GM18909 (cell line): ENCODE measurements around the gene SYT2.

Experiments
- ATAC-seq: cut with Tn5 transposase; IDR thresholded peaks from one replicate; pipeline ENCODE4 v1.9.1; 2021; ENCODE audit warnings: mild to moderate bottlenecking; ENCODE audit not compliant: unreplicated experiment, poor library complexity

SYT2 gene

DNA sequence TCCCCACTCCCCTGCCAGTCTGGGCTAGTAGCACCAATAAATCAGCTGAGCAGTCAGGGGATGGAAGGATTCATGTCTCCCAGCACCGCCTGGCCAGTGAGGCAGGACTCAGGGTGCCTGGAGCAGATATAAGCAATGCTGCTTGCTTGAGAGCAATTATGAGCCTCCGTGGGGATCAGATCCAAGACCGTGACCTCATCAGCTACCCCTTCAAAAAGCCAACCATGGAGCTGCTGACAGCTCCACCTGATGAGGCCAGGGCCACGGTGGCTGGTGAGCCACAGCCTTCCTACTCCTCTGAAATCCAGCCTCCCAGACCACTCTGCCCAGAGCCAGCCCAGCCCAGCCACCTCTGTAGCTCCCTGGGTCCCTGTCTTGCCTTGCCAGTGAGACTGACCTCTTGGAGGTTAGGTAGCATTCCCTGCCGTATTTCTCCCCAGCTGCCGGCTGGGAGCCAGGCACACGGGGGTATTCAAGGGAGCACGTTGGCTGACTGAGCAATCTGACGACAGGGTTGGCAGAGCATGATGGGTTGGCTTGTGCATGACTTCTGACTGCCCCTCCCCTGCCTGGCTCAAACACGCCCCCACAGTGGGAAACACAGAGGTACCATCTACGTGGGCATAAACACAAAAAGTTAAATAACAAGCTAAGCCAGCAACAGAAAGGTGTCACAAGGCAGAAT, 28.4 kb downstream of the SYT2 start:
- ATAC-seq, result no peak

DNA sequence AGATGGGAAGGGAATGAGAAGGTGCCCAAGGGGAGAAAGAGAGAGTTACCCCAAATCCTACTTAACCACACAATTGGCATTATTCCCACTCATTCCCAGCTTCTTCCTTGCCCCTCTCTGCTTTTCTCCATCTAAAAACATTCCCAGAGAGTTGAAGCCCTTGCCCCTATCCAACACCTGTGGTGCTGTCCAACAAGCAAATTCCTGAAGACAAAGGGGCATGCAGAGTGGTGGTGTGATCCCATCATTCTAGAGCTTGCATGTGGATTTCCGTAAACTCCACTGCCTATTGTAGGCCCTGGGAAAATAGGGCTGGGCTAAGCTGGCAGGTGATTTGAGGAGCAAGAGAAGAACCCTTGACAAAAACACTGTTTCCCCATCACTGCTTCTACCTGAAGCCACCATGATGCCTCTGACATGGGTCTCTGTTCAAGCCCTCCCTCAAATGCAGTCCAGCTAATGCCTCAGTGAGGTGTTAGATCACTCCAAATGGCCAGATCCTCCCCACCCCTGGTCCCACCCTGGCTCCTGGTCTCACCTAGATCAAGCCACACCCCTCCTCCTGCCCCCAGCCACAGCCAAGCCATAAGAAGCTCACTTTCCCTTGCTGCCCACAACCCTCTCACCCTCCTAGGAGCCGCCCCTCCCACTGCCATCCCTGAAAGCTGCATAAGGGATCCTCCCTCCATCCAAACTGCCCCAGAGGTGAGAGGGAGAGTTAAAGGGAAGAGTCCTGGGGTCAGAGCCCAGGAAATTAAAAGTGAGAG, 29.5 kb downstream of the SYT2 start:
- ATAC-seq, result no peak

GRCh38 chr1:202679406-202680177, 30.7 kb downstream of the SYT2 start:
- ATAC-seq, result no peak

- no peak for ATAC-seq
Measured at GRCh38 chr1:202677433-202677832, 32.8 kb downstream of the SYT2 start.

- no peak for ATAC-seq
Measured at GRCh38 chr1:202673531-202673930, 36.7 kb downstream of the SYT2 start.

GRCh38 chr1:202671399-202671798, 38.9 kb downstream of the SYT2 start:
- ATAC-seq, result no peak

DNA sequence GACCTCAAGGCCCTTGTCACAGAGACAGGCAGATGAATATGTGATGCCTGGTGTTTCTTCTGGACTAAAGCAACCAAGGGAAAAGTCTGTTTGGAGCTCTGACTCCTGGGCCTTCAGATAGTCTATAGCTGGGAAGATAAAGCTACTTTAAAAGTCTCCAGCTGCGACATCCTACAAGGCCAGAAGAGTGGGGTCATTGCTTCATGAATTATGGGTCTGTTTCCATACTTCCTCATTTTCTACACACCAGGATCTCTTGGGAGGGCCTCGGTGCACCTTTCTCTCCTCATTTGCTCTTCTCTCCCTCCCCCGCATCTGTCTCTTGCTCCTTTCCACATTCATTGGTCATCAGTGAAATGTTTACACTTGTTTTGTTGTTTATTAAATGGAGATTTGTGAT, 44.8 kb downstream of the SYT2 start:
- no peak for ATAC-seq

DNA sequence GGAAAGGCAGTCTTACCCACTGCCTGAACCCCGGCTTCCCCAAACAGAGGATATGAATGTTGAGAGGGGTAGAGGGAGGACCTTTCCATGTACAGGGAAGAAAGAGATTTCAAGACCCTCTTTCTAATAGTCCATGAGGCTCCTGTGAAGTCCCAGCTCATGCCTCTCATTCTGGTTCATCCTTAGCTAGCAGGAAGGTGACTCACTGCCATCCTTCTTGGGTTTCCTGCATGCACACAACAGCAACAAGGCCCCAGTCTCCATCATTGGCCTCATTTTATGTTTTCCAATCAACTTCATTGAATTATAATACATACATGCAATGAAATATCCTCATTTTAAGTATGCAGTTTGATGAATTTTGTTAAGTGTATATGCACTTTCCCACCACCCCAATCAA, 46.2 kb downstream of the SYT2 start:
- no peak for ATAC-seq

GRCh38 chr1:202663131-202663530, 47.1 kb downstream of the SYT2 start:
- no peak for ATAC-seq

DNA sequence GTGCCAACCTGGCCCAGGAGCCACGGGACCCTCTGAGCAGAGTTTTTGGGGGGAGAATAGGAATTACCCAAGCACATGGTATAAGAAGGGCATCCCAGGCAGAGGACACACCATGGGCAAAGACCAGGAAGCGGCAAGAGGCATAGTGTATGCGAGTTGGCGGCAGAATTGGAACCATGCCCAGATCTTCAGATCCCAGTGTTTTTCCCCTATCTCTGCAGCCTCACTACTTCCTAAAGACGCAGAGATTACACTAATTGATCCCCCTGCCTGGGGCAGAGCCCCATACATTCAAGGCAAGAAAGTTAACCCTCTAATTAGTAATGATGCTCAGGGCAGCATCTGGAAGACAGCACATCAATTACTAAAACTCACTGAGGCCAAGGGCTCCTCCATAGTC, 48.2 kb downstream of the SYT2 start:
- ATAC-seq, result no peak

DNA sequence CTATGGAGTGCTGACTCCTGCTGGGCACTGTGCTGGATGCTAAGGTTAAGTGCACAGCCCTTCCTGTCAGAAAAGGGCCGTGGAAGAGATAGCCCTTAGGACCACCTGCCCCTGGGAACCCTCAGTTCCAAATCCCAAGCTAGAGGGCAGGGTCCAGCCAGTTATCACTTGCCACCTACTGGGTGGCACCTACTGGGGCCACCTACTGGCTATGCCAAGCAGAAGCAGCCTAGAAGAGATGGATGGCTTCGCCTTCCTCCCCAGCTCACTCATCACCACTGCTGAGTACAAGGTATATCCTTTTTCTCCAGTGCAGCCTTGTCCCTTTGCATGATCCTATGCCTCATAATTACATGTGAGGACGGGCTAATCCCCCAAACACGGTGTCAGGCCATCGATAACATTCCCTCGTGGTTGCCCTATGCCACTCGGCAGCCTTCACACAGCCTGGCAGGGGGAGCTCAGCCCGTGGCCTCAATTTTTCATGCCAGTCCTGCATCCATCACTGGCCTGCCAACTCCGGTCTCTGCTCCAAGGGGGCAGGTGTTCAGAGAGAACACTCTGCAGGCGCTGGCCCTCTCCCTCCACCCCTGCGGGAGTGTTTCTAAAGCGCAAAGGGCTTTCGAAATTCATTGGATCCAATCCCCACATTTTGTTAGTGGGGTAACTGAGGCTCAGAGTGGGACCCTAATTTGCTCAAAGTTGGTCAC, 49.0 kb downstream of the SYT2 start:
- no peak for ATAC-seq

DNA sequence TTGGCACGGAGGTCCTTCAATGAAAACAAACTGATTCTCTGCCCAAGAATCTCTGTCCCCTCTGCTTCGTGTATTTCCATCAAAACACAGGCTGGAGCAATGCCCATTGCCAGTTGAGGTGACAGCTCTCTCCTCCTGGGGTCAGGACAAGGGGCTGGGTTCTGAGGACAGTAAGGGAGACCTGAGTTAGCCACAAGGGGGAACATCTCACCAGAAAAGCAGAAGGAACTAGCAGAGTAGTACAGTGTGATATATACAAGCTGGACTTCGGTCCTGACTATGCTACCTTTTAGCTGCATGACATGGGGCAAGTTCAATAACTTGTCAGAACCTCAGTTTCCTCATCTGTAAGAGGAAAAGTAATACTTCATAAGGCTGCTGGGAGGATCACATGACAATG, 50.3 kb downstream of the SYT2 start:
- ATAC-seq, result no peak

- no peak for ATAC-seq
Measured at GRCh38 chr1:202659541-202659940, 50.7 kb downstream of the SYT2 start.

- no peak for ATAC-seq
Measured at GRCh38 chr1:202658769-202659168, 51.5 kb downstream of the SYT2 start.

GRCh38 chr1:202658251-202658759, 51.9 kb downstream of the SYT2 start:
- no peak for ATAC-seq

DNA sequence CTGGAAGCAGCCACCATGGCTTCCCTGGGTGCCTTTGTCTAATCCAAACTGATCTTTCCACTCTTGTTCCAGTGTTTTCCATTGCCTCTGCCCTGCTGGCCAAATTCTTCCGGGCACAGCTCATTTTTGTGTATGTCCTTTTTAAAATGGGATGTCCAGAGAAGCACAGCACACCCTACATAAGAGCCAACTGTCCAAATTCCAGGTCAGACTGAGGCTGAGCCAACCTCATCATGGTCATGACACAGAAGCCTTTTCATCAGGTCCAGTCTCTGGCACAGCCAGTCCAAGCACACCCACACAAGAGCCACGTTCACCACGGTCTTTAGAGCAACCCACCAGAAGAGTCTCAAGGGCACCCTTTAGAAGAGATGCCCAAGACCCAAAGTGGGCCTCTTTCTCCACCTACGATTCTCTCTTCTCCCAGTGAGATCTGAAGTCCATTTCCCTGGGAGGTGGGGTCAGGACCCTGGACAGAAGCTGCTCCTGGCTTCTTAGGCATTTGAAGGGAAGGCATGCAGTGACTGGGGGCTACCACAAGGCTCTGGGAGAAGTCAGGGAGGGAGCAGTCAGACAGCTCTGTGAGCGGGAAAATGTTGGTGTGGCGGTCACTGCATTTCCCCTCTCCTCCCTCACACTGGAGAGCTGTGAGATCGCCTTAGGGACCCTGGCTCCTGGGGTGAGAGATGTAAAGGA, 53.2 kb downstream of the SYT2 start:
- ATAC-seq, result no peak

DNA sequence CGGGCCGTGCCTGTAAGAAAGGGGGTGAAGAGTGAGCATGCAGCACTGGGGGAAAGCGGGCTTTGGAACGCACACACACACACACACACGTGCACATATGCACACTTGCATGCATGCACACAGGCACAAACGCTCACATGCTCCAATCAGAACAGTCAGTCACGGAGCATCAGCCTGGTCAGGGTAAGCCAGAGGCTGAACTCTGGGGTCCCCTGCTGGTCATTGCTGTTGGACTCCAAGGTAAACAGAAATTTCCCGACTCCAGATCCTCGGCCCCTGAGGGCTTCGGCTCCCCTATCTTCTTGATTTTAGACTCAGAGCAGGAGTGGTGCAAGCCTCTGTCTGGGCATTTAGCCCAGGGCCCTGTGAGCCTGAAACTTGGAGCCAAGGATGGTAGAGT, 54.2 kb downstream of the SYT2 start:
- no peak for ATAC-seq

DNA sequence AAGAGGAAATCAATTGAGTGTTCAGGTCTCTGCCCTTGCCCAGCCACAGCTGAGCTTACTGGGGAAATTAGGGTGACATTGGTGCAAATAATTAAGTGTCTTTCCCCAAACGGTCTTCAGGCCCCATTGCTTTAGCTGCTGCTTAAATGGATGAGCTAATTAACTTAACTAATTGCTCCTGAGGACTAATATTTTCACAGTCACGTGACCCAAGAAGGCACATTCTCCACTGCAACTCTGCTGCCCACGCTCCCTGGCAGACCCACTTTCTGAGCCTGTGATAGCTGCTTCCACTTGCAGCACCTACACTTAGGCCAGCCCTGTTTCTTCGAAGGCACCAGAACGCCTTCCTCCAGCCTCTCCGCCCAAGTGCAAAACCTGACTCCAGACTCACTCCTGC, 56.2 kb downstream of the SYT2 start:
- no peak for ATAC-seq

DNA sequence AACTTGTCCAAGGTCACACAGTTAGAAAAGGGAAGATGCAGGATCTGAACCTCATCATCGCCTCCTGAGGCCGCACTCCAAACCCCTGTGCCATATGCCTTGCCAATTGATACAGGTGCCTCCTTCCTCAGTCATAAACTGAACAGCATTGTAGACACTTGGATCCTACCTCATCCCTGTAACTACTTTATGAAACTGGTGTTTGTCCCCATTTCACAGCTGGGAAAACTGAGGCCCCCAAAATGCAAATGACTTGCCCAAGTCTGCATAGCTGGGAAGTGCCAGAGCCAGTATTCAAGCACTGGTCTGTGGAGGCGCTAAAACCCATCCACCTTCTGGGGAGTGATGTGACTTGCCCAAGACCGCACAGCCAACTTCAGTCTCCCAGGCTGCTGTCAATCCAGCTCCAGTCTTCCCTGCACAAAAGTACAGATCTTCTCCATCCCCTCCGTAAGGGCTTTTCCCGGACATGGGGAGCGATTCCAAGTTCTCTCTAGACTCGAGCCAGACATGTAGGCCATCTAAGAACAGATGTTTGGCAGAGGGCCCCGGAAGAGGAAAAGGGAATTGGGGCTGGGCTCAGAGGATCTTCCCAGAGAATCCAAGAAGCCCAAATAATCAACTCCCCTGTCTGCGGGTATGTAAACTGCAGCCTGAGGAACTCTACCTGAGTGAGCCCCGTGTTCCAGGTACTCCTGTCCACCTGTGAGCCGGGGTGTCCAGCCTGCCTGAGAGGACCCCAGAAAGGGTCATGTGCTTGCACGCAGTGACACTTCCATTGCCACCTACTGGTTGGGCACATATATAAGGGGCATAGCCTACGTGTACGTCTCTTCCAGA, 60.5 kb downstream of the SYT2 start:
- ATAC-seq, result no peak
